Retinal pigment epithelial cell (primary cell): ENCODE measurements around the gene BRF1.

Source experiments
- DNase-seq: peaks from one replicate; pipeline ENCODE4 v3.0.0-alpha.2; 2010; ENCODE audit warnings: low read depth
- H3K4me3 ChIP-seq: 2 replicates; pipeline ENCODE4 v1.5.1; 2011; ENCODE audit warnings: mild to moderate bottlenecking, low read length, control low read depth, moderate library complexity
- CTCF ChIP-seq: conservative IDR thresholded peaks from 2 replicates; pipeline ENCODE4 v1.5.1; 2011; ENCODE audit warnings: low read depth, low read length, control low read depth, inconsistent platforms

BRF1 gene

GRCh38 chr14:105240811-105241576 lies 59.8 kb downstream of the BRF1 start:
- no peak for DNase-seq
- no peak for TF ChIP-seq CTCF
- no peak overlapping the region for H3K4me3 ChIP-seq

GRCh38 chr14:105229099-105229655 lies 71.6 kb downstream of the BRF1 start:
- no peak overlapping the region for H3K4me3 ChIP-seq
- DNase-seq = no peak
- no peak for TF ChIP-seq CTCF

GRCh38 chr14:105228562-105228961 lies 72.2 kb downstream of the BRF1 start:
- TF ChIP-seq CTCF = no peak
- DNase-seq = no peak
- H3K4me3 ChIP-seq = no peak overlapping the region

GRCh38 chr14:105227346-105227745 lies 73.5 kb downstream of the BRF1 start:
- no peak overlapping the region for H3K4me3 ChIP-seq
- TF ChIP-seq CTCF = no peak
- no peak for DNase-seq

- no peak overlapping the region for H3K4me3 ChIP-seq
- no peak for TF ChIP-seq CTCF
- no peak for DNase-seq
These were observed 74.6 kb downstream of the BRF1 start for GRCh38 chr14:105226198-105226597.

GRCh38 chr14:105224845-105225570 lies 75.8 kb downstream of the BRF1 start:
- no peak for DNase-seq
- no peak overlapping the region for H3K4me3 ChIP-seq
- TF ChIP-seq CTCF = no peak
